Activated CD4-positive, alpha-beta T cell treated with anti-CD3 and anti-CD28 coated beads, Interleukin-2, Interleukin-6, amounts not matched to agents 100 ng/mL and 50 ng/mL, durations not matched to agents 16 hours and 8 hours (primary cell): ENCODE measurements around the gene PLXNA4.

Source experiments
- DNase-seq: peaks from one replicate; pipeline ENCODE4 v3.0.0-alpha.2; 2020

Gene PLXNA4

DNA sequence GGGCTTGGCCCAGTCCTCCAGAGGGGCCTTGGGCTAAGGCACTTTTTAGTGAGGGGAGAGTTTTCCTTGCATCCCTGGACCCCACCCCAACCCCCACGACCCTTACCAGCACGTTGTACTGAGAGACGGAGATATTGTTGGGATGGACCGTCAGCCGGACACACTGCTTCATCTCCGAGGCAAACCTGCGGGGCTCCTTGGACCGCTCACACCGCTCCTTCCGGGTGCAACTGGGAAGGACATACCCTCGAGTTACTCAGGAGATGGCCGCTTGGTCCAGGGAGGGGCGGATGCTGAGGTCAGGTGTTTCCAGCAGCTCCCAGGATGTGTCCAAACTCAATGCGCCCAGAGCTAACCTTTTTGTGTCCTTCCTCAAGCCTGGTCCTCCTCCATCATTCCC, 348.0 kb downstream of the PLXNA4 start:
- no peak for DNase-seq

DNA sequence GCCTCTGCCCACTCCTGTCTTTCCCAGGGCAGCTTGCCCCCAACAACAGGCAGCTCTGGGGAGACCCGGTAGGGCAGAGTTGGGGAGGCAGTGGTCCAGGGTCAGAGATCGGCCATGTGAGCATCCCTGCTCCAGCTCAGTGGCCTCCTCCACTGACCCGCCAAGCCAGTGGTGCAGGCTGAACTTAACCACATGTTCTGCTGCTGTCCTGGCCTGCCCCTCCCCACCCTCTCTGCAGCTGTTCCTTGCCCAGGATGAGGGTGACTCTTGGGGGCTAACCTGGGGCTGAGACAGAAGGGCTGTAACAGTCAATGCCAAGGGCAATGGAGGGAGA, 349.3 kb downstream of the PLXNA4 start:
- no peak for DNase-seq

DNA sequence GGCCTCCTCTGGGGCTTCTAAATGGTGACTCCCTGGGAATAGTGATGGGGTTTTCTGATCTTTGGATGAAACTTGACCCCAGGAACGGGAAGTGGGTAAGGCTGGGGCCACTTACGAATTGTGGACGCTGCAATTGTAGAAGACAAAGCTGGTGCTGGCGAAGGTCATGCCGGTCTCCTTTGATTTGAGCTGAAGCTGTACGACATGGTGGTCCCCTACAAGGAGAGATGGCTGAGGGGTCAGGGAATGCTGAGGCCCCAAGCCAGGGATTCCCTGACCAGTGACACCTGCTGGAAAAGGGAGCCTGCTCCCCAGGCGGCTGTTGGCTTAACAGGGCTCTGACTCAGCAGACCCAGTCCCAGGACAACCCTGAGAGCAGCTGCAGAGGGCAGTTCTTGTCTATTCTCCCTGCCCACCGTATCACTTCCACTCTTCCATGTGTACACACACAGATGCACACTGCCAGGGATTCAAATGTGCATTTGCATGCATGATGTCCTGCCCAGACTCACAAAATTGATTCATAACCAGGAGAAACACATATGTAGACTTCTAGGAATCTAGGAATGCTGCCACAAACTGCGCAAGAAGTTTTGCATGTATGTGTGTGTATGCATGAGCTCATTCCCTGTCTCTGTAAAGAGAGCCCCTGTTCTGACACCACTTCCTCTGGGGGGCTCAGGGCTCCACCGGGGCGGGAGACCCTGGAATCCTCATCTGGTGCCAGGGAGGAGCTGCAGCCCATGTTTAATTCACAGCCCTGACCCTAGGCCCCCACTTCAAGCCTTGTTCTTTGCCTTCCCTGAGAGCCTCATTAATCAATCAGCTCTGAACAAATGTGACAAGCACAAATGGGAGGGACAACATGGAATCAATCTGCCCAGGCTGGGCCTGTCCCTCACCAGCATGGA, 350.0 kb downstream of the PLXNA4 start:
- no peak for DNase-seq

DNA sequence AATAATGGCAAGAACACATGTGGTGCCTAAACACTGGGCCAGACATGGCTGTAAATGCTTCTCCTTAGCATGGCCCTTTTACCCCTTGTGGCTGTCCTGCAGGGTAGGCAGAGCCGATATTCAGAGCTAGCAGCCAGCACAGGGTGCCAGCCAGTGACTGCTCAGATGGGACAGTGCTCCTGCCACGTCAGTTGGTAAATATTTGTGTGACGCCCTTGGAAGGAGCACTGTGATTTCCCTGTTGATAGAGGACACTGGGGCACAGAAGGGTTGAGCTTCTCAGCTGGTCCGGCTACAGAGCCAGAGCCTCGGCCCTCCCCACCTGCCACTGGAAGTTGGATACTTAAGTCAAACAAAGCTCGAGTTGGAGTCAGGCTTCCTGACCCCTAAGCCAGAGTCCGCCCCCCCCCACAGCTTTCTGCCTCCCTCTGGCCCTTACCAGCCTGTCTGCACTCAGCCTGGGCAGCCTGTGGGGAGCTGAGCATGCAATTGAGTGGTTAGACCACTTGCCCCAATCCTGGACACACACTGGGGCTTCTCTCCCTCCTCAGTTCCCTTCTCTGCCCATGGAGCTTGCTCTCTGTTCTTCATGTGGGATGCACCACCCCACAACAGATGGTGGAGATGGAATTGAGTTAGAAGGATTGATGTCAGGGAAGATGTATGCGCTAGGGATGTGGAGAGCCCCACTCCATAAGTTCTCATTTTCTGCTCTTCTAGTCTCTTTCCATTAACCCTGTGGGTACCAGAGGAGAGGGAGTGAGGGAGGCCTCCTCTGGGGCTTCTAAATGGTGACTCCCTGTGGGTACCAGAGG, 350.8 kb downstream of the PLXNA4 start:
- no peak for DNase-seq

DNA sequence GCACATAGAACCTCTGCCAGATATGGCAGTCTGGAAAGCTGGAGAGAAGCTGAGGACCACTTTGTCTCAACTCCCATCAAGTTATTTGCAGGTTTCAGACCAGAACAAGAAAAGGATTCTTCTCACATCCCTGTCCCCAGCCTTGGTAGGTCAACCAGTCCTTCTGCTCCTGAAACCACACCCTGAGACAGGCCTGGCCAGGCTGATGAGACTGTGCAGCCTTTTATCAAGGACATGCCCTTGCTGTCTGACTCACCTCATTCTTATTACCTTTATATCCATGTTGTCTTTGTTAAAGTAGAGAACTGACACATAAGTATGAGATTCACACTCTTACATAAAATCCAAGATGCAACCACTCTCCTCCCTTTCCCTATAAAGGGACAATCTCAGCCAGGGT, 354.9 kb downstream of the PLXNA4 start:
- DNase-seq: no peak

DNA sequence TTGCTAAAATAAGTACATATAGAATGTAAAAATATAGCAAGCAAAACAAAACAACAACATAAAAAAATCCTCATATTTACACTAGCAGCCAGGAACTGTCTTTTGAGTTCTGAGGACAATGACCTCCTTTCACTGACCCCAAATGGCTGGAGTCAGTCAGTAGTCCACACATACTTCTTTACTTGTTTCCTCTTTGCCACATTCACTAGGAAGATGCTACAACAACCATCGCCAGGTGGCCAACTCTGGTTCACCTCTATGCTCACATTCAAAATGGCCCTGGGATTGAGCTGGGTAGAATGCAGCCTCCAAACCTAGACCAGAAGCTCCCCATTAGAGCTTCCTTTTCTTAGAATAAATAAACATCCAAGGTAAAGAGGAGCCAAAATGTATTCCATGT, 356.2 kb downstream of the PLXNA4 start:
- no peak for DNase-seq

DNA sequence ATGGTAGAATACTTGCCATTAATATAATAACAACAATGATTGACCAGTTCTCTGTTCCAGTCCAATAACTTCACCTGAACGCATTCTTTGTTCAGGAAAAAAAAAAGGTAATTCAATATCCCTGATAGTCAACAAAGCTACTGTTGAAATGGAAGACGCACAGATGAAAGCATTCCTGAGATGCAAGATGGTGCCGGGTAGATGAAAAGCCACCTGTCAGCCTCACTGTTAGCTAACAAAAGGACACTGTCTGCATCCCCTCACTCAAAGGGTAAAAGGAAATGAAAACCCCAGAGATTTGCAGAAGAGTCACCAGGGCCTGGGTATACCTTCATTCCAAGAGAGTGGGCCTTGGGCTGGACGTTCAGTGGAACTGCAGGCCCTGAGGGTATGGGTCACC, 357.4 kb downstream of the PLXNA4 start:
- DNase-seq: no peak

DNA sequence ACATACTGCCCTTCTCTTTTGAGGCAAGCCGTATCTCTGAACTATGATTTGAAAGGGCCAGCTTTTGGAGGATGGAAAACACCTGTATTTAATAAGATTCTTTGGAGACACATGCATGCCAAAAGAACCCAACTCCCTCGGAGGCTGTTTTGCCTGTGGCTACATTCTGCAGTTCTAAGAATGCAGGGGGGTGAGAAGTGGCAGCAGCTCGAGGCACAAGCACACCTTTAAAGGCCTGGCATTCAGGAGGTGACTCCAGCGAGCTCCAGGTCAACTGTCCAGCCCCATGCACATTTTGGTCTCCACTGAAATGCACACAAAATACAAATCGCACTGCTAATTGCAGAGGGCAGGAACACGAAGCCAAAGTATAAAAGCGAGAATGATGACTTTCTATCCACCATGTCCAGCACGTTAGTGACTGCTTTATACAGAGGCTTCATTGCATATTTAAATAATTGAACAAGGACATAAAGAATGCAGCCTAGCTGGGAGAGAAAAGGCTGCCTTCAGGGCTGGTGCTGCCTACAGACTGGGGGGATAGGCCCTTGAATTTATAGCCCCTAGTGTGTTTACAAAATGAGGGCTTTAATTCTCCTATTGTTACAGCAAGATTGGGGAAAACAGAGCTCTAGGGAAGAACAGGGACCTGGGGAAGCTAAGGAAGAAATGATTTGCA, 359.3 kb downstream of the PLXNA4 start:
- DNase-seq: no peak

DNA sequence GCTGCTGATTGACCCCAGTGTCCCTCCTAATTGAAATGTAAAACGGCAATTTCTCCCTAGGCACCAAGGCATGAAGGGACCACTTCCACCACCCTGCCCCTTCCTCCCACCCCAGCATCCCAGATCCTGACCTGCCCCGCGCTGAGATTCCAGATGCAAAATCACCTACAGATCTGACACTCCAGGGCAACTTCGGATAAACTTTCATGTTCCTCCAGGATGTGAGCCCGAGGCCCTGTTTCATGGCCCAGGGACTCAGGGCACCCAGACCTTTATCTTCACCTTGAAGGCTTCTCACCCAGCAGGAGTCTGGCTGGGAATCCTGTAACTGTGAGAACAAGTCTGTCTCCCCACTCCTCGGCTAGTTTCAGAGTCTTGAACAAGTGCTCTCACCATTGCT, 361.8 kb downstream of the PLXNA4 start:
- no peak for DNase-seq

DNA sequence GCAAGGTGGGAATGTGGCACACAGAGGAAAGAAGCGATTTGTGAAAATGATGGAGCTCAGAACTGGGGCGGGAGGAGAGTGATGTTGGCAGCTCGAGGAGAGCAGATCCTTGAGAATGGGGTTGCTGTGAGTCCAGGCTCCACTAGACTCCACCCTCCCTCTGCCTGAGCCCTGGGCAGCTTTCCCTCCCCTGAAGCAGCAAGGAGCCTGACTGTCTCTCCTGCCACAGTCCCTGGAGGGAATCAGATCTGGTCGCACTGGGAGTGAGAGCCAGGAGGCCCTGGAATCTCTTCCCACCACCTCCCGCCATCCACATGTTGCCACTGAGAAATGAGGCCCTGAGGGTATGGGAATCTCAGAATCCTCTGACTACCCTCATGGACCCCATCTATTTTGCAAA, 362.7 kb downstream of the PLXNA4 start:
- no peak for DNase-seq

DNA sequence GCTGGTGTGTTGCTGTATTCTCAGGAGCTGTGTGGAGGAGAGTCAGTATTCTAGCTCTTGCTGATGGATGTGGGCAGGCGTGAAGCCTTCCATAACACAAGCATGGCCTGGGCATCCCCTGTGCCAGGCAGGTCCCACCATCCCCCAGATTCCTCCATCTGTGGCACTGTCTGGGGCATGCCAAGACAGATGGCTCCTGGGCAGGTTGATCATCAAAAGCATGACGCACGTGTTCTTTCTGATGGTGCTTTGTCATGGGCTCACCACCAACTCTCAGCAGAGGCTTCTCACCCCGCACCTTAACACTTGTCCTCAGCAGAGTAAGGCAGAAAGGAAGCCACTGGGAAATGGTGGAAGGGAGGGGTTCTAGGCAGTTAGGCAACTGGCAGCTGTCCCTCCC, 364.3 kb downstream of the PLXNA4 start:
- no peak for DNase-seq

DNA sequence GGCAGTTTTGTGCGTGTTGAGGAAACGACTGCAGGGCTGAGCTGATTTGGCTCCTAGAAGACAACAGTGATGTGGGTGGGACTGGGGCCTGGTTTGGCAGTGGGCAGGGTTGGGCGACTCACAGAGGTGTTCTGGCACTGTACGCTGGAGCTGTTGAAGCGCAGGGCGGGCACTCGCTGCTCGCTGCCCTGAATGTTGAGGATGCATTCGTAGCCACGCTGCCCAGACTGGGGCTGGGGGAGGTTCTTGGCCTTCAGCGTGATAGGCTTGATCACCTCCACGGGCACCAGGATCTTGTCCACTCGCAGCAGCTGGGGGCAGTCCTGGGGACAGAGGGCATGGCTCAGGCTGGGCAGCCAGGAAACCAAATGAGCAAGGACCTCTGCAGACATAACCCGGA, 365.4 kb downstream of the PLXNA4 start:
- no peak for DNase-seq

DNA sequence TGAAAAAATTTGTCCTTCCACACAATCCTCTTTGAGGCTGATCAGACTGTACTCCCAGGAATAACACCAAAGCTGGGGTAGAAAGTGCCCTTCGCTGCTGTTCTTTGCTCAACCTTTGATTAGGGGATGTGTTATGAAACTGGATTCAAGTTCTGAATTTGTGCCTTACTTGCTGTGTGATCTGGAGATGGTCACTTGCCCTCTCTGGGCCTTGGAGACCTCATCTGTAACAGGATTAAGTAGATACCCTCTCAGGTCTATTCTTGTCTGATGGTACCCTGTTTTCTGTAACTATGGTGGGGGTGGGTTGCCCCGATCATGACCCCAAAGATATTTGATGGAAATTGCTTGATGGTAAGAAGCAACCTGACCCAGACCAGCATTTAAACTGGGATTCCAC, 368.5 kb downstream of the PLXNA4 start:
- DNase-seq: no peak

DNA sequence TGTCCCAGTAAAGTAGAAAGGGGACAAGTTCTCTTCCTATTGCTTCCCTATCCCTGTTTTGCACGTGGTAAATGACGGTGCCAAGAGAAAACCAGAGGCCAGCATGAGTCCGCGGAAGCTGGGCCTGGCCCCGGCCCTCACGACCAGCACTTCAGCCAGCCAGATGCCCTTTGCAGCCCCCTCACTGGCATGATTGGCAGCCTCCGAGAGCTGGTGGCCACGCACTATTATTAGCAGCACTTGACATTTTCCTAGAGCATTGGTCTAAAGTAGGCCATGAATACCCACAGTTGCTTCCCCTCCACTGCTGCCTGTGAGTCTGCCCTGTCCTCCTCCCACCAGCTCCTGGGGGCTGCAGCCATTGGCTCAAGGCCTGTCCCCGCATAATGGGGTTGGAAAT, 369.1 kb downstream of the PLXNA4 start:
- DNase-seq: no peak

DNA sequence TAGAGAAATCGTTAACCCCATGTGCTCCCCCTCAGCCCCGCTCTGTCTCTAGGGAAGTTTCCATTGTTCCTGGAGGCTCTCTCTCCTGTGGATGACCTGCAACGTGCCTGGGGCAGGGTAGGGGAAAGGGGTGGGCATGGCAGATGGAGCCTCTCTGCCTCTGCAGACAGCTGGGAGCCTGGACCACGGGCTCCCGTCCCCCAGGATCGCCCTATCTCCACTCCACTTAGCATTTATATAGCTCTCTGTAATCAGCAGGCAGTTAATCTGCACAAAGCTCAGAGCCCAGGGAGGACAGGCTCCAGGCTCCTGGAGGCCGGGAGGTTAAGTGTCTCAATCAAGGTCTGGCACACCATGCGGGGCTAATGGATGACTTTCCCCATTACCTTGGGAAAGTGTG, 369.7 kb downstream of the PLXNA4 start:
- no peak for DNase-seq

DNA sequence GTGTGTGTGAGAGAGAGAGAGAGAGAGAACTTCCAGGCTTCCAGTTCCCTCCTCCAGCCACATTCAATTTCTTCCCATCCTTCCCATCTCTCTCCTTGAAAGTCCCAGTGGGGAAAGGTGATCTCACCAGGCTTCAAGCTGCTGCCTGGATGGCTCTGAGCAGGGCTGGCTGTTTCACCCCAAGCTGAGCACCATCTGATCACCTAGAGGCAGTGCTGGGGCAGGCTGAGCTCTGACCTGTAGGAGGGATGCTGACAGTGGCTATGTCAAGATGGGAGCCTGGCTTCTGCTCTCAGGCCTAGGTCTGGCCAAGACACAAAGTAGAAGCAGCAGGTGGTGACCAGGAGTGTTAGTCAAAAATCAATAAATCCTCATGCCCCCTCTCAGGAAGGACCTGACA, 370.8 kb downstream of the PLXNA4 start:
- no peak for DNase-seq

DNA sequence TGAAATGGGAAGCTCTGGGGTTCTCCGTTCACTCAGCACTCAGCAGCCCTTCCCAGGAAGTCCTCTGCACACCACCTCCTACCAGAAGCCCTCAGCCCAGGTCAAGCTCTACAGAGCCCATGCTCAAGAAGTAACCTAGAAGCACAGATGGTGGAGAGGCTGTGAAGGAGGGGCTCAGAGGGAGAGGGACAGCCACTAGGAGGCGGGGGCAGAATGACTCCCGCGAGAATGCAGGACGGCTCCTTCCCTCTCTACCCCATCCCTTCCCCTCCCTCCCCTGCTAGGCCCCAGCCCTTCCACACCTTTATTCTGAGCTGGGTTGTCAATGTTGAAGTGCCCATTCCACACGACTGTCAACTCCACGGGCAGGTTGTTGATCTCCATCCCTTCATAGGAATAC, 373.2 kb downstream of the PLXNA4 start:
- DNase-seq: no peak

DNA sequence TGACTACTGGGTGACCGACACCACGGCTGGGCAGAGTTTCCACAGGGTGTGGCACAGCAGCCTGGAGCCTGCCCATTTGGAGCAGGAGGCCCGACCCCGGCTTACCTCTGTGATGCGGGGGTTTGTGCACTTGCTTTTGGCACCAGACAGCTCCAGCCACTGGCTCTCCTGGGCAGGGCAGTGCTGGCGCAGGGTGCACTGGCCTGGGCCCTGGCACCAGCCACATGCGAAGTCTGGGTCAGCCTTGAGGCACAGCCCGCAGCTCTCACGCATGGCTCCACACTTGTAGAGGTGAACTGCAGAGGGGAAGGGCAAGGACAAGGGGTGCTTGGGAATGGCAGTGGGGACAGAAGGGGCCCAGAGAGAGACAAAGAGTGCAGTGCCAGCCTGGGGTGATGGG, 373.7 kb downstream of the PLXNA4 start:
- no peak for DNase-seq

DNA sequence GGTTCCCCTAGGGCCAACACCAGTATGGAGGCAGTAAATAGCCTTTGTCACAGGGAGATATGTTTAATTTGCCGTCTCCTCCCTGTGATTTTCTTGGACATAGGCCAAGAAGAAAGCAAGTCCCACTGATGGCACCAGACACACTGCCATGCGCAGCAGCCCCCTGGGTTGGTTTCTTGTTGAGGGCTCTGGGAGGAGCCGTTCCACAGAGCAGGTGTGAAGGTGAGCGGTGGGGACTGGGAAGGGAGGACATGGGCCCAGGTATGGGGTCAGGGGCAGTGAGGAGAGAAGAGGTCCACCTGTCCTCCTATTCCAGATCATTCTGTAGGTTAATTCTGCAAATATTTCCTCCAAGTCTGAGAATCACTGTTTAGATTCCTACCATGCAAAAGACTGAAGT, 376.1 kb downstream of the PLXNA4 start:
- DNase-seq: no peak

DNA sequence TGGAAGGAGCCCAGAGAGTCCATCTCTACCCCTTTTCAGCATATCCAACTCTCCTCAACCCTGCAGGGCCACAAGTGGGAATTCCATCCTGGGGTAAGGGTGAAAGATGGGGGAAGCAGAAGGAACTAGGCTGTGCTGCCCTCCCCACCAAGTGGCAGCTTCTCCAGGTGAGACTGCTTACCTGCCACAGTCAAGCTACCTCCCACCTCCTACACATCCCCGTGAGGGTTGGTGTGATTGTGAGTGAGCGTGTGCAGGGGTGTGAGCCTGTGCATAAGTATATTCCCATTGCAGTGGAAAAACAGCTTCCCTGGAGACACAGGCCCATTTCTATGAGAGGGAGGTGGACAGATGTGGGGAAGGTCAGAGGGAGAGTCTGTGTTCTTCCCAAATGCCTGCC, 376.6 kb downstream of the PLXNA4 start:
- no peak for DNase-seq

DNA sequence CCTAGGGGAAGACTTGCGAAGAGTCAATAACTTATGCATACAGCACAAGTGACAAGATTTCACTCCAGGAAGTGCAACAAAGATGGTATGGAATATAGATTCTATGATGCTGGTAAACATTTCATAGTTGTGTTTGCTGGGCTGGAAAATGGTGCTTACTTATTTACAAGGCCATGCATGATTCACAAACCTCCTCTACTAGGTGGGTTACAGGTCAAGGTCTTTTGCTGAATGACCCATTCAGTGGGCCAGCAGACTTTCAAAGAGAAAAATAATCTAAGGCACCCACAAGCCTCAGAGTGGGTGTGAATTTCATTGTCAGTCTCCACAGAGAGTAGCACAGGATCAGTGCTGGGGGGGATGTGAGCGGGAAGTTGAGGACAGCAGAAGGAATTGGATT, 378.5 kb downstream of the PLXNA4 start:
- no peak for DNase-seq

DNA sequence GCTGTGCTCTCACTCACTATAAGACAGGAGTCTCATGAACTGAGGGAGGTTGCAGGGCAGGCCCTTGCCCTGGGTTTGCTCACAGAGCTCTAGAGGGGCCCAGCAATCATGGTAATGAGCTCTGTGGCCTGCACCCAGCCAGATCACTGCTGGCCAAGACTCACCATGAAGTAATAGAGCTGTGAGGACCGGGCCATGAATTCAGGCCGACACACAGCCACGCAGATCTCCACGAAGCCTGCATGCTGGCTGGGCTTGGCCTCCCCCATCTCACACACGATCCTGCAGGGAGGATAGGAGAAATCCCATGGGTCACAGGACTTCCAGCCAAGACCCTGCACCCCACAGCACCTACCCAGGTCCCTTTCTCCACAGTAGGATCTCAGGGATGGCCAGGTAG, 382.4 kb downstream of the PLXNA4 start:
- no peak for DNase-seq

DNA sequence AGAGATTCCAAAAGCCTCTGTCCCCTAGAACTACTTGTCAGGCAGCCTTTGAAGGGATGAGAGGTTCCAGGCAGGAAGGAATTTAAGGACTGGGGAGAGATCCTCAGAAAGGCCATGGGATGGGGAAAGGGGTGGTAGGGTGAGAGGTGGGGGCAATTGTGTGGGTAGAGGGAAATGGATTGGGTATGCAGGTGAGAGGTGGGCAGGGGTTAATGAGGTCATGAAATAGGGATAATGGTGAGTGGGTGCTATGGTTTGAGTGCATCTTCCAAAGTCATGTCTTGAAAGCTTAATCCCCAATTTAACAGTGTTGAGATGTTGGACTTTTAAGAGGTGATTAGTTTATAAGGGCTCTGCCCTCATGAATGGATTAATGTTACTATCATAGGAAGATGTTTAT, 383.5 kb downstream of the PLXNA4 start:
- no peak for DNase-seq

DNA sequence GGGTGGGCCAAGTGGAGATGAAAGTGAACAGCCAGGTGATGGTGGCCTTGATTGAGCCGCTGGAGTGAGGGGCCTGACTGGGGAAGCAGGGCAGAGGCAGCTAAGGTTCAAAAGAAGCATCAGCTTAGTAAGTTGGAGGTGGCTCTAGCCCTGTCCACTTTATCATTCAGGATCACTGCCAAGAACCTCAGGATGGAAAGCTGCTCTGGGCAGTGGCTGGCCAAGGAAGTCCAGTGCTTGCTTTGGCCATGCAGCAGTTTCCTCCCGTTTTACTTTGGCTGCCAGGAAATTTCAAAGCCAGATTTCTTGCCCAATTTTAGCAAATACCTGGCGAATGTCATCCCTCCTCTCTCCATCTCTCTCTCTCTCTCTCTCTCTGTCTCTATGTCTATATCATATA, 384.9 kb downstream of the PLXNA4 start:
- no peak for DNase-seq
